HG02973 (cell line): ENCODE measurements around the gene NEMF.
"Not testable (repeated sequence)": the region's sequence is repeated elsewhere in the genome, so short reads cannot be mapped to it uniquely, and the experiment has no call there.

Experiments used
- ATAC-seq: cut with Tn5 transposase; IDR thresholded peaks from one replicate; pipeline ENCODE4 v1.9.1; 2021; ENCODE audit warnings: moderate library complexity; ENCODE audit not compliant: unreplicated experiment

NEMF gene

DNA sequence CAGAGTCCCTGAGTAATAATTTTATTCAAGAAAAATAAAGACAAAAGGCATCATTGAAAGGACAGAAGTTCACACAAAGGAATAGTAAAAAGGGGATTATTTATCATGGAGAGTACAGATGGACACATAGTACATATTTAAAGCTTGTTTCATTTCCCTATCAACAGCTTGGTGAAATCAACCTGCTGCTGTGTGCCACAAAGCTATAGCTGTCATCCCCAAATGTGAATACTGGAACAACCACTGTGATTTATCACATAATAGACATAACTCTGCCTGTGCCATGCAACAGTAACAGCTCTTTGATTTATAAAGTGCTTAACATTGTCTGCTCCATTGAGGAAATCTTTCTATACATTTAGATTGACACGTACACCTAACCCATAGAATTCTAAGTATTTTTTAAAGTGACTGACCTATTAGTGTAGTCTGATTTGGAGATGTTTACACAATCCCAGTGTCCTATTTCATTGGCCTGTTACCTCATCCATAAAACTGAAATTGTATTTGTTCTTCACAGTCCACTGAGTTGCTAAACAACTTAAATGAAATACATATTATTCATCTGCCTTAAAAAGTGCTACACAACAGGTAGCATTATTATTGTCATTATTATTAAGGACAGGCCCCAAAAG, 3.3 kb downstream of the NEMF start:
- ATAC-seq: no peak

DNA sequence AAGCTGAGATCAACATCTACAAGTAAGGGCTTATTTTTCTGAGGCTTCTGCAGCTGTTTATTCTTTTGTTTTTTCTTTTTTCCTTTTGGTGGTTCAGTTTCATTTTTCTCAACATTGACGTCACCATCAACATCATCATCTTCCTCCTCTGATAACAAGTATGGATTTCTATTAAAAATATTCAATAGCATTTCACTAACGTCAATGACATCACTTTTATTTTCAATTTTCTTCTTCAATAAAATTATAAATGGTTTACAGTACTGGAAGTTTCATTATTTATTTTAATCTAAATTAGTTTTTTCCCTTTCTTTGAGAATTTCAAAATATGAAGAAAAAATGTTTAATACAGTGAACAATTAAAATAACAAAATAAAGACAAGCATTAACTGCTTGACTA, 23.9 kb downstream of the NEMF start:
- no peak for ATAC-seq

DNA sequence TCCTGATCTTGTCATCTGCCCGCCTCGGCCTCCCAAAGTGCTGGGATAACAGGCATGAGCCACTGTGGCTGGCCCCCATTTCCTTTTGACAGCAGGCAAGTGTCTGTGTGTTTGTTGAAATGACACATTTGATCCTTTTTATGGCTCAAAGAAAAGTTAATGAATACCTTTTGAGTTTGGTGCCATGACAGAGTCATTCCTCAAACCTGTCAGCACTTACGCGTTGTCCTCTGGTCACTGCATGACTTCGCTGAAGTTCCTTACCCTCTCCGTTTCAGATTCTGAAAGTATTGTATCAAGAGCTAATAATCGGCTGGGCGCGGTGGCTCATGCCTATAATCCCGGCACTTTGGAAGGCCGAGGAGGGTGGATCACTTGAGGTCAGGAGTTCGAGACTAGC, 32.4 kb downstream of the NEMF start:
- ATAC-seq: no peak

DNA sequence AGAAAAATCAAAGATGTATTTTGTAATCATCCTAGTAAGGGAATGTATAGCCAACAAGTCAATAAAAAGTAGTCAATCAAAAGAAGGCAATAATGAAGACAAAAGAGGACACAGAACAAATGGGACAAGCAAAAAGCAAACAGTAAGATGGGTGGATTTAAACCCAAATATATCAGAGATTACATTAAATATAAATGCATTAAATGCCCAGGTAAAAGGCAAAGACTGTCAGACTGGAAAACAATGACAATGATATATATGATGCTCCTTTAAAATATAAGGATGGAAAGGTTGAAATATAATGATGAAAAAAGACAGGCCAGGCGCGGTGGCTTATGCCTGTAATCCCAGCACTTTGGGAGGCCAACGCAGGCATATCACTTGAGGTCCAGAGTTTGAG, 35.7 kb downstream of the NEMF start:
- no peak for ATAC-seq

DNA sequence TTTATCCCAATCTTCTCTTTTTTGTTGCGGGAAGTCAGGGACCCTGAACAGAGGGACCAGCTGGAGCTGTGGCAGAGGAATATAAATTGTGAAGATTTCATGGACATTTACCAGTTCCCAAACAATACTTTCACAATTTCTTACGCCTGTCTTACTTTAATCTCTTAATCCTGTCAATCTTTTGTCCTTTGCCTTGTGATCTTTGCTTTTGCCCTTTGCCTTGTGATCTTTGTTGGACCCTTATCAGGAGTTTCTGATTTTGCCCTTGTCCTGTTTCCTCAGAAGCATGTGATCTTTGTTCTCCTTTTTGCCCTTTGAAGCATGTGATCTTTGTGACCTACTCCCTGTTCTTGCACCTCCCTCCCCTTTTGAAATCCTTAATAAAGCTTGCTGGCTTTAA, 36.5 kb downstream of the NEMF start:
- not testable (repeated sequence) for ATAC-seq

DNA sequence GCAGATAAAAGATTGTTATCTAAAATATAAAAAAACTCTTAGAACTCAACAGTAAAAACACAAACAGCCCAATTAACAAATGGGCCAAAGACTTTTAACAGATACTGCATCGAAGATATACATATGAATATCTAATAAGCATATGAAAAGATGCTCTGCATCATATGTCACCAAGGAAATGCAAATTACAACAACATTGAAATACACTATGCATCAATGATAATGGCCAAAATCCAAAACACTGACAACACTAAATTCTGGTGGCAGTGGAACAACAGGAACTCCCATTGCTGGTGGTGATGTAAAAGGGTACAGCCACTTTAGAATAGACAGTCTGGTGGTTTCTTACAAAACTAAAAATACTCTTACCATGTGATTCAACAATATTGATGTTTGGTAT, 43.8 kb downstream of the NEMF start:
- no peak for ATAC-seq

DNA sequence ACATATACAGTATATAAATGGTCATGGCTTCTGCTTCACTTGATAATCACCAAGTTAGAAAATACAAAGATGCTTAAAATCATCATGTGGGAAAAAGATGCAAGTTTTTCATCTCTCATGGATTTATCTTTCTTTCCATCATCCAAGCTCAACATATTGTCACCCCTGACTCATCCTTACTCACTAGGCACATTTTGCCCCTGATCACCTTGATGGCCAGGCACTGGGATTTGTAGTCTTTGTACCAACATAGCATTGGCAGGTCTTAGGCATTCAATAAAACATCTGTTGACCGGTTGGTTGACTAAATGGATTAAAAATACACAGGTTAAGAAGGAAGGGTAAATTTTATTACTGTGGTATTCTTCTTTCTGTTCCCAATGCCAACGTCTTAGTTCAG, 56.6 kb downstream of the NEMF start:
- ATAC-seq: no peak

DNA sequence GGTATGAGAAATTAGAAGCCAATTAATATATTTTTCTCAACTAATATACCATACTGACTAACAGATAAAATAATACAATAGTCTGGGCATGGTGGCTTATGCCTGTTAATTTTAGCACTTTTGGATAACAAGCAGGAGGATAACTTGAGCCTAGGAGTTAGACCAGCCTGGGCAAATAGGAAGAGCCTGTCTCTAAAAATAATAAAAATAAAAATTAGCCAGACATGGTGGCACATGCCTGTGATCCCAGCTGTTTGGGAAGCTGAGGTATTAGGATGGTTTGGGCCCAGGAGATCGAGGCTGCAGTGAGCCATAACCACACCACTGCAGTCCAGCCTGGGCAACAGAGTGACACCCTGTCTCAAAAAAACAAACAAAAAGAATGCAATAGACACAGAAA, 60.0 kb downstream of the NEMF start:
- ATAC-seq: no peak

DNA sequence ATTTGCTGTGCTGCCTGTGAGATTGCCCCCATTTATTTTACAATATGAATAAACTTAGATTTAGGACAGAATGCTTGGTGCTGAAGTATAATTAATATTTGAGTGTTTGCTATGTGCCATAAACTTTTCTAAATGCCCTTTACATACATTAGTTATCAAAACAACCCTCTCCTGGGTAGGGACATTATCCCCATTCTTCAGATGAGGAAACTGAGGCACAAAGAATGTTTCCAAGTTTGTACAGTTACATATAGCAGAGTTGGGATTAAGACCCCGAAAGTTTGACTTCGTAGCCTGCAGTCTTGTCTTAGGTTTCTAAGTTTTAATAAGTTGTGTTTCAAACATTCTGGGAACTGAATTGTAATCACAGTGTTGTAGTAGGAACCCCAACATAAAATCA, 66.3 kb downstream of the NEMF start:
- no peak for ATAC-seq

DNA sequence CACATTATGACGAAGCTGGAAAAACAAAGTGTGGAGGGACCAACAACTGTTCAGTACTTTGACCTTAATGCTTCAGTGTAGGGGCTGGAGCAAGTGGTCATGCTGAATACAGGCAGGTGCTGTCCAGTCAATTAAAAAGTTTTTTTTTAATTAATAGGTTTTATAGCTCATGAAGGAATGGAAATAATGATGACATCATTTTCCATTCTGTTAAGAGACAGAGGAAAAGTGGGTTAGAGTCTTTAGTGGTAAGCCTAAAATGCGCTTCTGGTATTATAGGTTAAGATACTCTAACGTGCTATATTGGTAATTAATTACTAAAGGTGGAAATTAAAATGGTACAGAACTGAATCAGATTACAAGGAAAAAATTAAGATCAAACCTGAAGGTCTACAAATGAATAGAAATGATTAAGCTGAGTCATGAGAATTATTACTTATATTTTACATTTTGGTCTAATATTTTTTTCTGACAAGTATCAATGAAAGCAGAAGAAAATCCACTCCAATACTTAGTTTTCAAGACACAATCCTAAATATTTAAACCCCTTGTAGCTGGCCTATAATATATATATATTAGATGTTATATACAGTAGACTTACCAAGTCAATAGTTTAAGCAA, 69.1 kb downstream of the NEMF start:
- no peak for ATAC-seq

DNA sequence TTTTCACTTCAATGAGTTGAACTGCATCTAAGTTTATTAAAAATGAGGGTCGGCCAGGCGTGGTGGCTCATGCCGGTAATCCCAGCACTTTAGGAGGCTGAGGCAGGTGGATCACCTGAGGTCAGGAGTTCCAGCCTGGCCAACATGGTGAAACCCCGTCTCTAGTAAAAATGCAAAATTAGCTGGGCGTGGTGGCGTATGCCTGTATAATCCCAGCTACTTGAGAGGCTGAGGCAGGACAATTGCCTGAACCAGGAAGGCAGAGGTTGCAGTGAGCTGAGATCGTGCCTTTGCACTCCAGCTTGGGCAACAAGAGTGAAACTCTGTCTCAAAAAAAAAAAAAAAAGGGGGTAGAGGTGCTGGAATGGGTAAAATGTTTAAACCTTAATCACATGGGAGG, 71.5 kb downstream of the NEMF start:
- not testable (repeated sequence) for ATAC-seq

DNA sequence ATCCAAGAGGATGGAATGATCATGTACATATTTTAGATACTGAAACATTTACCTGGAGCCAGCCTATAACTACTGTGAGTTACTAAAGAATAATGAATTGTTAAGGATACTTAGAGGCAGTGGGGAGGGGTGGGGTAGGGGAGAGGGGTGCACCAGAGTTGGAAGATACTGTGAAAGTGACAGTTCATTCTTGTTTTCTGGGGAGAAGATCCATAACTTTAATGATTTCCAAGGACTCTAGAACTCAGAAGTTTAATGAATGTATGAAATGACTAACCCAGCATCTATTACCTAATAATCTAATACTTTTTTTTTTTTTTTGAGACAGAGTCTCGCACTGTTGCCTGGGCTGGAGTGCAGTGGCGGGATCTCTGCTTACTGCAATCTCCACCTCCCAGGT, 74.2 kb downstream of the NEMF start:
- no peak for ATAC-seq

DNA sequence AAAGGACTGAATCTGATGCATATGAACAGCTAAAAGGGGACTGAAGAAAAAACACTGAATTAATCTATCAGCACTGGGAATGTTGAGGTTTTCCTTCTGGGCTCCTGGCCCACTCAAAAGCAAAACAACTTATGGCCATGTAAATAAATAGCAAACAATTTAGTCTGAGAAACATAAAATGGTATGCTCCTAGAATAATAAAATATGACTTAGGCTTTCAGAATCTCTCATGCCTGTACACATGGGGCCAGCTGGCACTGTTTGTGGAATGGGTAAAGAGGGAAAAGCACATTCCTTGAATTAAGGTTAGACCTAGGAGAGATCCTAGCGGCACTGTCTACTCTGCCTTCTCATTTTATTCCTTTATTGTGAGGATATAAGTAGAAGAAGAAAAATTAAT, 78.5 kb downstream of the NEMF start:
- no peak for ATAC-seq

DNA sequence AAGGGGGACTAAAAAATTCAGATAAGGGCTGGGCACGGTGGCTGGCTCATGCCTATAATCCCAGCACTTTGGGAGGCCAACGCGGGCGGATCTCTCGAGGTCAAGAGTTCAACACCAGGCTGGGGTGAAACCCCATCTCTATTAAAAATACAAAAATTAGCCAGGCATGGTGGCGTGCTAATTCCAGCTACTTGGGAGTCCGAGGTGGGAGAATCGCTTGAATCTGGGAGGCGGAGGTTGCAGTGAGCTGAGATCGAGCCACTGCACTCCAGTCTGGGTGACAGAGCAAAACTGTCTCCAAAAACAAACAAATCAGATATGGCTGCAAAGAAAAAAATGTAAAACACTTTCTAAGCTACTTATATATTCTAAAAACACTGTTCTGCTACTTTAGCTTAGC, 80.9 kb downstream of the NEMF start:
- ATAC-seq: not testable (repeated sequence)

DNA sequence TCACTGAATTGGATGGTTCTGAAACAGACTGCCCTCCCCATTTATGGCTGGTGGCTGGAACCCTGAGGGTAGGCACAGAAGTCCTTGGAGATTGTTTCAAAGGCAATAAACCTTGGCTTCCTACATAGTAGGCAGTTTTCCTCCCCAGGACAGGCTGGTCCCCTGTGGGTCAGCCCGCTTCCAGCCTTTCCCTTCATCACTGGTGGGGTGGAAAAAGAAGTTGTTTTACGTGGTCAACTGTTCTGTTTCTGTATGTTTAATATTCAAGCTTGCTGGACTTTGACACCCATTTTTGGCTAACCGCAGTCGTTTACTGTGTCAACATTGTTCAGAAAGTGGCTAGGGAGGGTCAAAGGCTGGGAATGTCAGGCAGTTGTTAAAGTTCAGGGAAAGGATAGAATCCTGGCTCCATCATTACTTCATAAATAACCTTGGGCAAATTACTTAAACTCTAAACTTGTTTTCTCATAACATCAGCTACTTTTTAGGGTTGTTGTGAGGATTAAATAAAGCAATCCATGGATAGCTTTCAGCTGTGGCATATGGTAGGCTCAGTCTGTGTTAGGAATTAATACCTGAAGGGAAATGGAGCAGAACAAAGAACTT, 82.3 kb downstream of the NEMF start:
- no peak for ATAC-seq

DNA sequence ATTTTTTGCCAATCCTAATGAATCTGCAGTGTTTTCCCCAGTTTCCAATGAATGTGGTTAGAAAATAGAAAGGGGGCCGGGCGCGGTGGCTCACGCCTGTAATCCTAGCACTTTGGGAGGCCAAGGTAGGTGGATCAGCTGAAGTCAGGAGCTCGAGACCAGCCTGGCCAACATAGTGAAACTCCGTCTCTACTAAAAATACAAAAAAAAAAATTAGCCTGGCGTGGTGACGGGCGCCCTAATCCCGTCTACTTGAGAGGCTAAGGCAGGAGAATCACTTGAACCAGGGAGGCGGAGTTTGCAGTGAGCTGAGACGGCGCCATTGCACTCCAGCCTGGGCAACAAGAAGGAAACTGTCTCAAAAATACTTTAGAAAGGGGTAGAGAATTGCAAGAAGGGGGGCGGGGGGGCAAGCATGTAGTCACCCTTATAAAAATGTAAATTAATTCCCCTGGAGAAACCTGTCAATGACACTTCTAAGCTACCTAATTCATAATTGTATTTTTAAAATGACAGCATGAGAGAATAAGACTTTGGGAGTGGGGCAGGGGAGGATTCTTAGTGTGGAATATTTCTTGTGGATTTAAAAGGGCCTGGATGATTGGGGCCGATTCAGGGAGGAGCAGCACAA, 82.9 kb downstream of the NEMF start:
- ATAC-seq: no peak

DNA sequence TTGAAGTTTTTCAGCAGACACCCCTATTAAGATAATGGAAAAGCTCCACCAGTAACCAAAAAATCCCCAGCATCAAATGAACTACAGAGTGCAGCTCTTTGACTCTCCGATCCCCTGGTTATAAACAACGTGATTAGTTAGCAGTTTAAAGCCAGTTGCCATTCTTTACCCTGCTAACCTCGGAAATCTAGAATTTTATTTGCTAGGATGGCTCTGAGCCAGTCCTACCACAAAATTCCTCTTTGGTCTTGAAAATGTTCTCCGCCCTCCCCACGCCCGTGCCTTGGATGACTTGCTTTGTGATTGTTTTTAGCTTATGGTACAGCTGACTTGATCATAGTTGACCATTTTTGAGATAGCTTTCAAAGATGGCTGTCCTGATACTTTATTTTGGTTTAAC, 83.4 kb downstream of the NEMF start:
- ATAC-seq: no peak

DNA sequence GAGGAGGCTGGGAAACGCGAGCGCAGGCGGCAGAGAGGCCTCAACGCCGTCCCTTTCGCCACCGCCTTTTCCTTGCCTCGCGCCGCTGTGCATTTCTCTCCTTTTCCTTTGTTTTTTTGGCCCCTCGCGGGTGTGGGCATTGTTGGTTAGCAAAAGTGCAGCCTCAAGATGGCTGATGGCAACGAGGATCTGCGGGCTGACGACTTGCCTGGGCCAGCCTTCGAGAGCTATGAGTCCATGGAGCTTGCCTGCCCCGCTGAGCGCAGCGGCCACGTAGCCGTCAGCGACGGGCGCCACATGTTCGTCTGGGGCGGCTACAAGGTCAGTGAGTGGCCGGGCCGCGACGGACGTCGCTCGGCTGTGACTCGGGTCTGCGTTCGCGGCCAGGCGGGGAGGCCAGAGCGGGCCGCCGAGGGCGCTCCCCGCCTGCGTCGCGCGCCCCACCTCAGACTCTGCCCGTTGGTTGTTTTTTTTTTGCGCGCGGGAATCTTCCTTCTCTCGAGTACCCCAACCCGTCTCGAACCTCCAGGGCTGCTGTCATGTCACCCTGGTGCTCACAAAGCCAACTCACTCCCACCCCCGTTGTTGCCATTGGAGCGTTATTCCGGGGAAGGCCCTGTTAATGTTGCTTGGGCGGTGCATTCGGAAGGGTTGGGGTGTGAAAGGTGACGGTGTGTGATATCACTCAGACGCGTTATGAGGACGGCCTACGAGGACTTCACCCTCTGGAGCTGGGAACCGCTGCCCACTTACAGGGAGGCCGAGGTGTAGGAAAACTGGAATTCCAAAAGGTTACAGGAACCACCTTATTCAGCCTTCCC, 84.1 kb downstream of the NEMF start:
- peak; percentile 36 for ATAC-seq

DNA sequence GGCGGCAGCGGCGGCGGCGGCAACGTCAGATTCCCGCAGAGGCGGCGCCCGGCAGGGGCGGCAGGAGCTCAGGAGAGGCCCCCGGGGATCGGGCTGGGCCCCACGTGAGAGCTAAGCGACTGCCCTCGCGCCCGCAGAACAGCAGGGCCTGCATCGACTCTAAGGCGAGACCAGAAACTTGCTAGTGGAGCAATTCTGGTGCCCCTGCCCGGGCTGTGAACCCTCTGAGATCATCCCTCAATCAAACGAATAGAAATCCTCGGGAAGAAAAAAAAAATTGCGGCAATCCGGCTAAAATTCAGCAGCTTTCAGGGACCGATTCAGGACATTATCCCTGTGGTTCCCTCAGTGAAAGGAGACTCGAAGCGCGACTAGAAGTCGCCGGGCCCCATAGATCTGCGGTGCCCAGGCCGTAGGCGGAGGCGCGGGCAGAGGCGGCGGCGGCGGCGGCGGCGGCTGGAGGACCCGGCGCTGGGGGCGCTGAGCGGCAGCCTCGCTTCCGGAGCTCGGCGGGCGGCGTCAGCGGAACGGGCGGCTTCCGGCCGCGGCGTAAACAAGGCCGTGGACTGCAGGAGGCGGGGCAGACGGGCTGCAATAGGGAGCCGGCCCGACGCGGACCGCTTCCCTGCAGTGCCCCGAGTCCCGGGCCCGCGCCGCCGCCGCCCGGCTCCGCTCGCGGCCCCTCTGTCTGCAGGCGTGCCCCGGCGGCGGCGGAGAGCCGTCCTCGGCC, 84.9 kb downstream of the NEMF start, which contains the start of gene KLHDC2:
Gene KLHDC2 (plus strand): TSS at position 583 of the 730 bp plus-strand sequence. CDS start 316 bp downstream, outside the sequence.
- ATAC-seq: peak; percentile 92

DNA sequence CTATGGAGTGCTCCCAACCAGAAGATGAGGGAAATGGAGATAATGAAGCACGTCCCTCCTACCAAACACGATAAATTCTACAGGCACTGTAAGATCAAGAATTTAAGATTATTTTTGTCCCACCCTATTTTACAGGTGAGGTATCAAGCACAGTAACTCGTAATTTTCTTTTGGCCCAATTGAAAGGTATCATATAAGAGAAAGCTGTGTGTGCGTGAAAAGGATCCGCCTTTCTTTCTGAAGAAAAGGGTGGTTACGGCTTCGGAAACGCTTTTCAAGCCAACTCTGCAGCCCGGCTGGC, 85.4 kb downstream of the NEMF start:
- ATAC-seq: peak; percentile 1

DNA sequence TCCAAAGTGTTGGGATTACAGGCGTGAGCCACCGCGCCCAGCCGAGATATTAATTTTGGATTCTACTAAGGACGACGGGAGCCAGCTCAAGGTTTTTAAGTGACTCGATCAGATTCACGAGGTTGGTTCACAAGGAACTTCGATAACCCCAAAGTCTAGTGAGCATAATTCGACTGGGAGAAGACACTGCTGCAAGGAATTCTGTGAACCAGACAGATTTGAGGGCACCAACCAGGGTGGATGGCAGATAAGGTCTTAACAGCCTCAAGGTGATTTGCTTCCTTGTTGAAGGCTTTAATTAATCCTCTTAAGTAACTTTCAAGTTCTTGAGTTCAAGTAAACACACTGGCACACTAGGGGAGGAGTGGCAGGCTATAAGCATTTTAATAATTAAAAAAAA, 85.7 kb downstream of the NEMF start:
- no peak for ATAC-seq
